Lower leg skin (tissue), 4 donors: ENCODE results near the gene FOSB. TPM values are rescaled to one million over a fixed set of nuclear protein-coding genes. Genes with fewer than 3 reads are reported as not detected.

ENCODE experiments used
- DNase-seq, 2 donors: peaks; one replicate each; pipeline ENCODE4 v3.0.0-alpha.2; 2019; ENCODE audit warnings: low spot score in 2 of 2
- H3K4me3 ChIP-seq: fragments of 200-600 bp; sonication (generic); 2 replicates; pipeline ENCODE4 v1.5.1; 2017; ENCODE audit warnings: mild to moderate bottlenecking, low read depth; ENCODE audit not compliant: poor library complexity, severe bottlenecking
- POLR2A ChIP-seq, 2 donors: fragments of 450-650 bp; IDR thresholded peaks; one replicate each; pipeline ENCODE4 v1.6.1; 2016 to 2017; ENCODE audit warnings: antibody characterized with exemption in 2 of 2, mild to moderate bottlenecking in 1 of 2, moderate library complexity in 1 of 2
- WGBS, 2 donors: methylation state at CpG; one replicate each; pipeline ENCODE4 v1.1.5; 2018; 5-methylcytosine and 5-hydroxymethylcytosine counted together
- intact Hi-C: fragments of 100-400 bp; cut with DNase I; formaldehyde crosslinking; loops from one replicate; pipeline ENCODE4 v1.15.0; 2023; ENCODE audit warnings: low total_unique reads
- total RNA-seq, 4 donors: library from RNA; depleted of rRNA; stranded (reverse); fragments of >200 nt; gene quantifications; one replicate each; pipeline ENCODE4 v1.1.0, GENCODE V29; 2016
- TF ChIP-seq, protein P1 (sequence below), 3 donors: fragments of 450-650 bp; IDR thresholded peaks; one replicate each; pipeline ENCODE4 v1.5.1; 2016; ENCODE audit warnings: antibody characterized with exemption in 3 of 3, mild to moderate bottlenecking in 3 of 3, moderate library complexity in 2 of 3

FOSB gene
- total RNA-seq, 4 donors from 2014 or later = 5.9 to 18.2 (median 11.2) TPM

DNA sequence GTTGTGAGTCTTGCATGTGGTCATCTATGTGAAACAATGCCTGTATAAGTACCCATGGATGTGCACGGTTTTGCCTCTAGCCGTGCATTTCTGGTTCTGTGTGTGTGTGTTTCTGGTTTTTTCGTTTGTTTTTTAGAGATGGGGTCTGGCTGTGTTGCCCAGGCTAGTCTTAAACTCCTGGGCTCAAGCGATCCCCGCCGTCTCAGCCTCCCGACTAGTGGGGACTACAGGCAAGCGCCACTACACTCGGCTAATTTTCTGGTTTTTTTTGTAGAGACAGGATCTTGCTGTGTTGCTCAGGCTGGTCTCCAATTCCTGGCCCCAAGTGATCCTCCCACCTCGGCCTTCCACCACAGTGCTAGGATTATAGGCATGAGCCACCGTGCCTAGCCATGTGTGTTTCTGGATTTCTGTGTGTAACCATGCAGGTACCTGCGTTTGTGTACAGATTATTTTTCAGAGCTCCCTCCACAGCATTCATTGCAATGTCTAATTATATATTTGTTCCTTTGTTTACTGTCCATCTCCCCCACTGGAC is 15.9 kb upstream of the FOSB start:
- WGBS, 2 donors = 70 to 71% methylated on average over 12 of the region's 12 CpGs
- H3K4me3 ChIP-seq = no peak overlapping the region
- TF ChIP-seq, protein P1, sequence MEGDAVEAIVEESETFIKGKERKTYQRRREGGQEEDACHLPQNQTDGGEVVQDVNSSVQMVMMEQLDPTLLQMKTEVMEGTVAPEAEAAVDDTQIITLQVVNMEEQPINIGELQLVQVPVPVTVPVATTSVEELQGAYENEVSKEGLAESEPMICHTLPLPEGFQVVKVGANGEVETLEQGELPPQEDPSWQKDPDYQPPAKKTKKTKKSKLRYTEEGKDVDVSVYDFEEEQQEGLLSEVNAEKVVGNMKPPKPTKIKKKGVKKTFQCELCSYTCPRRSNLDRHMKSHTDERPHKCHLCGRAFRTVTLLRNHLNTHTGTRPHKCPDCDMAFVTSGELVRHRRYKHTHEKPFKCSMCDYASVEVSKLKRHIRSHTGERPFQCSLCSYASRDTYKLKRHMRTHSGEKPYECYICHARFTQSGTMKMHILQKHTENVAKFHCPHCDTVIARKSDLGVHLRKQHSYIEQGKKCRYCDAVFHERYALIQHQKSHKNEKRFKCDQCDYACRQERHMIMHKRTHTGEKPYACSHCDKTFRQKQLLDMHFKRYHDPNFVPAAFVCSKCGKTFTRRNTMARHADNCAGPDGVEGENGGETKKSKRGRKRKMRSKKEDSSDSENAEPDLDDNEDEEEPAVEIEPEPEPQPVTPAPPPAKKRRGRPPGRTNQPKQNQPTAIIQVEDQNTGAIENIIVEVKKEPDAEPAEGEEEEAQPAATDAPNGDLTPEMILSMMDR (IDR thresholded peaks at IDR 0.05) = no peak
- intact Hi-C loops = no loop called here
- DNase-seq = no peak

DNA sequence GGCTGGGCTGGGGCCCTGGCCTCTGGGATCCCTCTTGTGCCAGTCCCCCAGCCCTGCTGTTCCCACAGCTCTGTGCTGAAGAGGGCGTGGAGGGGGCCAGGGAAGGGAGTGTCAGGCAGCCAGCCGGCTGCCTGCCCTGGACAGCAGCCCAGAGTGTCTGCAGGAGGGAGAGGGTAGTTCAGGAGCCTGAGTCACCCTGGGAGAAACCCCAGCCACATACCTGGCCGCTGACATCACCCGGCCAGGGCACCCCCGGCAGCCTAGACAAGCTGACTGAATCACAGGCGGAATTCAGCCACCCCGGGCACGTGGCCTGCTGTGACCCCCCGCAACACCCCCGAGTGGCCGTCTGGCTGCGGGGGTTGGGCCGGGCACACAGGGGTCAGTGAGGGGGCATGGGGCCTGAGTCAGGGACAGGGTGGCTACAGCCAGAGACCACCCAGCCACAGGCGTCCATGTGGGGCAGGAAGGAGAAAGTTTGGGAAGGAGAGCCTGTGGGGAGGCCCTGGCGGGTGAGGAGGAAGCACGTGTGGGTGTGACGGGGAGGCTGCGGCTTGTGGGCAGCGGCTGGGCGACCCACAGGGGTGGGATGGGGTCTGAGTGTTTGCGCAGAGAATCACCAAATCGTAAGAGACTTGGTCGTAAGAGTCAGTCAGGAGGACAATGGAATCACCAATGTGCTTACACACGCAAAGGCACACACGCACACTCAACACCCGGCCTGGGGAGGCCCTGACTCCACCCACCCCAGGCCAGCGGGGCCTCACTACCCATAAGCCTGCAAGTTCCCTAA is 11.9 kb upstream of the FOSB start:
- no peak for TF ChIP-seq POLR2A (IDR thresholded peaks at IDR 0.05)
- TF ChIP-seq, protein P1 (IDR thresholded peaks at IDR 0.05) = peak in 1 of 3 donors; percentile 44
- peak; percentile 88 to 98 for DNase-seq
- 7 to 9% methylated on average over 27 of the region's 27 CpGs for WGBS, 2 donors
- intact Hi-C loops = no loop called here
- no peak overlapping the region for H3K4me3 ChIP-seq

DNA sequence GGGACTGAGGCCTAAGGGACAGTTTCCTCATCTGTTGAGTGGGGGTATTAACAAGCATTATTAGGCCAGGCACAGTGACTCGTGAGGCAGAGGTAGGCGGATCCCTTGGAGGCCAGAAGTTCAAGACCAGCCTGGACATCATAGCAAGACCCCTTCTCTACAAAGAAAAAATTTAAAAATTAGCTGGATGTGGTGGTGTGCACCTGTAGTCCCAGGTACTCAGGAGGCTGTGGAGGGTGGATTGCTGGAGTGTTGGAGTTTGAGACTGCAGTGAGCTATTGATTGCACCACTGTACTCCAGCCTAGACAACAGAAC is 11.3 kb upstream of the FOSB start:
- 49 to 54% methylated on average over 2 of the region's 2 CpGs for WGBS, 2 donors
- intact Hi-C loops = no loop called here
- no peak overlapping the region for H3K4me3 ChIP-seq
- no peak for DNase-seq
- TF ChIP-seq POLR2A (IDR thresholded peaks at IDR 0.05) = no peak
- TF ChIP-seq, protein P1 (IDR thresholded peaks at IDR 0.05) = no peak

DNA sequence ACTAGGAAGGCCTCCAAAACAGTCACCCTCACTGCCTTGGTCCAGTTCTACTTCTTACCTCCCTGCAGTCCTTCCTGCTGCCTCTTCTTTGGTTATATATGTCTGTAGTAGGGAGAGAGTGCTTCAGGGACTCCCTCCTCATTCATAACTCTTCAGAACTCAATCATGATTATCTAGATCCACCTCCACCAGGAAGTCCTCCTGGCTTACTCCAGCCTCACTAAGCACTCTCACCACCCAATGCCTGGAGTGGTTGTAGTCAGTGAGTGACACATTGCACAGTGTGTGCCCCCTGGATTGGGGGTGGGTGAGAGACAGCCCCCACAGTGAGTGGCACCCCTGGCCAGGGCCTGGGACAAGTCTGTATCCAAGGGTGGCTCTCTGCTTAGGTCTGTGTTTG is 10.0 kb upstream of the FOSB start:
- DNase-seq = no peak
- no peak for TF ChIP-seq POLR2A (IDR thresholded peaks at IDR 0.05)
- TF ChIP-seq, protein P1 (IDR thresholded peaks at IDR 0.05) = no peak
- intact Hi-C loops = no loop called here
- no peak overlapping the region for H3K4me3 ChIP-seq

DNA sequence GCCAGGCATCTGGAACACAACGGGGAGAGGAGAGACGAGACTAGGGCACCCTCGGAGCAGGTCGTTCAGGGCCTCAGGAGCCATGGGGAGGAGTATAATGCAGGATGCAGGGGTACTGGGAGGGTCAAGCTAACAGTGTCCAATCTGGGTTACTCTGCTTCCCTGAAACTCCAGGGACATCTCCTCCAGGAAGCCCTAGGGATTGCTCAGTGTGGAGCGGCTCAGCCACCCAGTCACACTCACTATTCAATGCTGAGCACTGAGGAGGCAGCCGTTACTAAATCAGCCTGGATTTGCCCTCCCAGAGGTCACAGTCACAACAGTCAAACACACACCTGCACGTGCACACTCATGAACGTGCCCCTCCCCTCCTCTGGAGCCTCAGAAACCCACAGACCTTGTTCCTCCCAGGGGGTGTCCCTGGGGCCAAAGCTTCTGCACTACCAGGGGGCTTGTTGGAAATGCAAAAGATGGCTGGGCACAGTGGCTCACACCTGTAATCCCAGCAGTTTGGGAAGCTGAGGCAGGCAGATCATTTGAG is 6.9 kb upstream of the FOSB start:
- TF ChIP-seq, protein P1 (IDR thresholded peaks at IDR 0.05) = no peak
- TF ChIP-seq POLR2A (IDR thresholded peaks at IDR 0.05) = no peak
- intact Hi-C loops = no loop called here
- H3K4me3 ChIP-seq = no peak overlapping the region
- no peak for DNase-seq
- WGBS, 2 donors = 54 to 58% methylated on average over 8 of the region's 8 CpGs
